ENCODE data around the gene TBX5. TPM values are rescaled to one million over a fixed set of nuclear protein-coding genes. Genes with fewer than 3 reads are reported as not detected.

TBX5 gene
- total RNA-seq, 1 donor from 2014 or later = not detected

- Mint-ChIP-seq H3K27ac (ENCODE audit: unreplicated experiment) (no peak overlapping the region), H3K4me3 (ENCODE audit: unreplicated experiment) (no peak overlapping the region), H3K27me3 (ENCODE audit: unreplicated experiment) (no peaks in the 10 kb centered on the region), H3K9me3 (ENCODE audit: unreplicated experiment) (peaks cover 4% of the 10 kb centered on the region), H3K4me1 (ENCODE audit: unreplicated experiment) (no peaks in the 10 kb centered on the region), H3K36me3 (ENCODE audit: unreplicated experiment) (no peaks in the 10 kb centered on the region)
- TF ChIP-seq CTCF (IDR thresholded peaks at IDR 0.05) = no peak
- no peak for DNase-seq (ENCODE audit: extremely low spot score, unreplicated experiment)
Observed at GRCh38 chr12:114381177-114381576, 24.8 kb downstream of the TBX5 start.

GRCh38 chr12:114371733-114372132 lies 34.2 kb downstream of the TBX5 start:
- H3K9me3 Mint-ChIP-seq (ENCODE audit: unreplicated experiment) = peaks cover 6% of the 10 kb centered on the region
- no peaks in the 10 kb centered on the region for H3K4me1 Mint-ChIP-seq (ENCODE audit: unreplicated experiment)
- no peak for DNase-seq (ENCODE audit: extremely low spot score, unreplicated experiment)
- no peak for TF ChIP-seq CTCF (IDR thresholded peaks at IDR 0.05)
- H3K36me3 Mint-ChIP-seq (ENCODE audit: unreplicated experiment) = no peaks in the 10 kb centered on the region
- no peaks in the 10 kb centered on the region for H3K27me3 Mint-ChIP-seq (ENCODE audit: unreplicated experiment)
- H3K4me3 Mint-ChIP-seq (ENCODE audit: unreplicated experiment) = no peak overlapping the region
- H3K27ac Mint-ChIP-seq (ENCODE audit: unreplicated experiment) = no peak overlapping the region

GRCh38 chr12:114371250-114371649 lies 34.7 kb downstream of the TBX5 start:
- Mint-ChIP-seq H3K4me1 (ENCODE audit: unreplicated experiment) (no peaks in the 10 kb centered on the region), H3K27me3 (ENCODE audit: unreplicated experiment) (no peaks in the 10 kb centered on the region), H3K27ac (ENCODE audit: unreplicated experiment) (no peak overlapping the region), H3K4me3 (ENCODE audit: unreplicated experiment) (no peak overlapping the region), H3K9me3 (ENCODE audit: unreplicated experiment) (peaks cover 6% of the 10 kb centered on the region), H3K36me3 (ENCODE audit: unreplicated experiment) (no peaks in the 10 kb centered on the region)
- DNase-seq (ENCODE audit: extremely low spot score, unreplicated experiment) = no peak
- TF ChIP-seq CTCF (IDR thresholded peaks at IDR 0.05) = no peak

GRCh38 chr12:114368685-114369452 lies 37.1 kb downstream of the TBX5 start:
- no peak for DNase-seq (ENCODE audit: extremely low spot score, unreplicated experiment)
- Mint-ChIP-seq H3K27ac (ENCODE audit: unreplicated experiment) (no peak overlapping the region), H3K9me3 (ENCODE audit: unreplicated experiment) (peaks cover 12% of the 10 kb centered on the region), H3K4me1 (ENCODE audit: unreplicated experiment) (no peaks in the 10 kb centered on the region), H3K36me3 (ENCODE audit: unreplicated experiment) (no peaks in the 10 kb centered on the region), H3K4me3 (ENCODE audit: unreplicated experiment) (no peak overlapping the region), H3K27me3 (ENCODE audit: unreplicated experiment) (no peaks in the 10 kb centered on the region)
- no peak for TF ChIP-seq CTCF (IDR thresholded peaks at IDR 0.05)

GRCh38 chr12:114361992-114362391 lies 44.0 kb downstream of the TBX5 start:
- Mint-ChIP-seq H3K4me1 (ENCODE audit: unreplicated experiment) (no peaks in the 10 kb centered on the region), H3K36me3 (ENCODE audit: unreplicated experiment) (no peaks in the 10 kb centered on the region), H3K27ac (ENCODE audit: unreplicated experiment) (no peak overlapping the region), H3K27me3 (ENCODE audit: unreplicated experiment) (no peaks in the 10 kb centered on the region), H3K4me3 (ENCODE audit: unreplicated experiment) (no peak overlapping the region), H3K9me3 (ENCODE audit: unreplicated experiment) (peaks cover 31% of the 10 kb centered on the region)
- no peak for DNase-seq (ENCODE audit: extremely low spot score, unreplicated experiment)
- TF ChIP-seq CTCF (IDR thresholded peaks at IDR 0.05) = no peak

All from osteocyte (in vitro differentiated cells).